Spleen (tissue), 13 donors: ENCODE measurements around the gene OR6F1. TPM values are rescaled to one million over a fixed set of nuclear protein-coding genes. Genes with fewer than 3 reads are reported as not detected.
"Not testable (repeated sequence)": the region's sequence is repeated elsewhere in the genome, so short reads cannot be mapped to it uniquely, and the experiment has no call there.

Source experiments
- DNase-seq: peaks from one replicate; pipeline ENCODE4 v3.0.0-alpha.2; 2020
- H3K27ac ChIP-seq, 8 donors: fragments of 200-600 bp; sonication (generic) in 7 of 8; 1 replicate in 4 of 8; 2 replicates in 4 of 8; pipeline versions ENCODE4 v1.5.0 to v1.8.0; 2016 to 2021; ENCODE audit warnings: inconsistent platforms in 4 of 8, mild to moderate bottlenecking in 4 of 8, moderate library complexity in 1 of 8
- H3K27me3 ChIP-seq, 7 donors: fragments of 200-600 bp; sonication (generic) in 6 of 7; replicated peaks in 1 of 7; 1 replicate in 4 of 7; 2 replicates in 3 of 7; pipeline versions ENCODE4 v1.5.0 to v1.8.0; 2016 to 2021; ENCODE audit warnings: inconsistent platforms in 3 of 7, mild to moderate bottlenecking in 1 of 7
- H3K36me3 ChIP-seq, 6 donors: fragments of 200-600 bp; sonication (generic) in 5 of 6; 1 replicate in 4 of 6; 2 replicates in 2 of 6; pipeline versions ENCODE4 v1.5.0 to v1.8.0; 2016 to 2021; ENCODE audit warnings: inconsistent platforms in 2 of 6
- H3K4me1 ChIP-seq, 6 donors: fragments of 200-600 bp; sonication (generic) in 5 of 6; 1 replicate in 3 of 6; 2 replicates in 3 of 6; pipeline versions ENCODE4 v1.5.0 to v1.8.0; 2016 to 2021; ENCODE audit warnings: inconsistent platforms in 3 of 6
- H3K4me3 ChIP-seq, 8 donors: fragments of 200-600 bp; sonication (generic) in 7 of 8; 1 replicate in 4 of 8; 2 replicates in 4 of 8; pipeline versions ENCODE4 v1.5.0 to v1.8.0; 2016 to 2021; ENCODE audit warnings: inconsistent platforms in 4 of 8, mild to moderate bottlenecking in 4 of 8, moderate library complexity in 2 of 8
- H3K9me3 ChIP-seq, 8 donors: fragments of 200-600 bp; sonication (generic) in 7 of 8; 1 replicate in 4 of 8; 2 replicates in 4 of 8; pipeline versions ENCODE4 v1.5.0 to v1.8.0; 2016 to 2021; ENCODE audit warnings: inconsistent platforms in 4 of 8
- CTCF ChIP-seq, 11 experiments: fragments of 200-600 bp in 7 of 11; fragments of 450-650 bp in 4 of 11; sonication (generic) in 4 of 11; IDR thresholded peaks in 8 of 11; conservative IDR thresholded peaks in 3 of 11; 1 replicate in 7 of 11; 2 replicates in 4 of 11; pipeline versions ENCODE4 v1.4.0 to v1.8.0; 2016 to 2021; ENCODE audit warnings: antibody characterized with exemption in 11 of 11, inconsistent platforms in 4 of 11, mild to moderate bottlenecking in 1 of 11
- POLR2A ChIP-seq, 3 donors: fragments of 450-650 bp; IDR thresholded peaks; one replicate each; pipeline ENCODE4 v1.5.1; 2017; ENCODE audit warnings: antibody characterized with exemption in 3 of 3, mild to moderate bottlenecking in 1 of 3
- POLR2AphosphoS5 ChIP-seq, 3 donors: sonication (generic); formaldehyde crosslinking; IDR thresholded peaks; one replicate each; pipeline ENCODE4 v1.5.1; 2017; ENCODE audit warnings: antibody characterized with exemption in 3 of 3
- WGBS, 5 donors: extraction: QIAGEN DNeasy Blood & Tissue Kit in 3 of 5; methylation state at CpG; one replicate each; pipeline versions ENCODE4 v1.1.5 to v1.1.7; 2013 to 2018; 5-methylcytosine and 5-hydroxymethylcytosine counted together
- intact Hi-C: fragments of 100-400 bp; cut with DNase I; formaldehyde crosslinking; loops from one replicate; pipeline ENCODE4 v1.15.0; 2023; ENCODE audit warnings: low total_unique reads
- long read RNA-seq, 2 donors: transcript quantifications; one replicate each; lab custom pipeline, GENCODE V29; 2026
- polyA plus RNA-seq, 3 donors: library from polyadenylated mRNA; stranded (reverse); fragments of 200-250 nt; gene quantifications; one replicate each; pipeline ENCODE4 v1.2.1, GENCODE V29; 2013
- total RNA-seq, 7 donors: library from RNA; depleted of rRNA in 3 of 7; stranded (reverse); fragments of >200 nt in 3 of 7; fragmentation: NEBNext Ultra II Directional in 4 of 7; extraction: Animal tissue kit (Norgen Biotek cat#: 25700) in 4 of 7; gene quantifications; one replicate each; pipeline versions ENCODE4 v1.1.0 to v1.2.1, GENCODE V29; 2016 to 2021
- donor health status: healthy with polysubstance abuse.
- donor health status: DM: no; HTN: no; CAD: no; lungs with moderate emphysema.
- donor health status: DM: no; HTN: no; CAD: no.
- donor health status: Bipolar disorder and iron deficiency.
- donor health status: healthy.
- donor health status: DM: no; HTN: no; CAD: no.
- donor health status: DM: yes; HTN: yes; CAD: no.

Gene OR6F1
- total RNA-seq, result not detected
- polyA plus RNA-seq, result not detected
- long read RNA-seq, donor 1, result 0 reads
- long read RNA-seq, donor 2, result 0 reads

- 83 to 92% (median 87%) methylated on average over 3 of the region's 3 CpGs for WGBS, 5 donors
- no peaks in the 10 kb centered on the region for H3K4me1 ChIP-seq
- H3K4me3 ChIP-seq, result no peak within 1 kb of the TSS
- no peaks in the 10 kb centered on the region for H3K27me3 ChIP-seq
- H3K36me3 ChIP-seq, result no peaks in the 10 kb centered on the region
- intact Hi-C loops, result no loop called here
- DNase-seq, result no peak
- peaks cover 0 to 17% (median 15%) of the 10 kb centered on the region in 8 donors for H3K9me3 ChIP-seq
- TF ChIP-seq POLR2A (IDR thresholded peaks at IDR 0.05) (no peak), CTCF (IDR thresholded peaks at IDR 0.05 in 8 of 11, conservative IDR thresholded peaks at IDR 0.05 in 3 of 11) (no peak), POLR2AphosphoS5 (IDR thresholded peaks at IDR 0.05) (no peak)
- no peak within 1 kb of the TSS for H3K27ac ChIP-seq
Observed at GRCh38 chr1:247716546-247716945, at the start of gene OR6F1. Gene OR6F1, minus strand, starts transcription at chr1:247716646. Its CDS starts 3,891 bp downstream, at chr1:247712755.

GRCh38 chr1:247760456-247760855 lies 44.0 kb upstream of the OR6F1 start, which contains the start of gene OR1C1:
Gene OR1C1, minus strand, starts transcription at chr1:247760556. Its CDS starts 2,150 bp downstream, at chr1:247758406.
- no peaks in the 10 kb centered on the region for H3K27me3 ChIP-seq
- WGBS, 5 donors, result 92 to 97% (median 93%) methylated on average over 3 of the region's 3 CpGs
- no peaks in the 10 kb centered on the region for H3K4me1 ChIP-seq
- intact Hi-C loops, result no loop called here
- no peak for DNase-seq
- no peak within 1 kb of the TSS for H3K4me3 ChIP-seq
- no peaks in the 10 kb centered on the region for H3K9me3 ChIP-seq
- no peak within 1 kb of the TSS for H3K27ac ChIP-seq
- TF ChIP-seq POLR2AphosphoS5 (IDR thresholded peaks at IDR 0.05) (no peak), CTCF (IDR thresholded peaks at IDR 0.05 in 8 of 11, conservative IDR thresholded peaks at IDR 0.05 in 3 of 11) (no peak), POLR2A (IDR thresholded peaks at IDR 0.05) (no peak)
- no peaks in the 10 kb centered on the region for H3K36me3 ChIP-seq

GRCh38 chr1:247754311-247754710 lies 37.9 kb upstream of the OR6F1 start:
- H3K9me3 ChIP-seq, result peaks cover 0 to 35% (median 28%) of the 10 kb centered on the region in 8 donors
- 92 to 98% (median 94%) methylated on average over 1 of the region's 1 CpG for WGBS, 5 donors
- H3K4me3 ChIP-seq, H3K27me3 ChIP-seq, H3K36me3 ChIP-seq, H3K4me1 ChIP-seq, DNase-seq, H3K27ac ChIP-seq, intact Hi-C loops: not testable (repeated sequence)

GRCh38 chr1:247749870-247750269 lies 33.4 kb upstream of the OR6F1 start:
- TF ChIP-seq POLR2AphosphoS5 (IDR thresholded peaks at IDR 0.05) (no peak), CTCF (IDR thresholded peaks at IDR 0.05 in 8 of 11, conservative IDR thresholded peaks at IDR 0.05 in 3 of 11) (no peak), POLR2A (IDR thresholded peaks at IDR 0.05) (no peak)
- no peak overlapping the region for H3K4me3 ChIP-seq
- no peak for DNase-seq
- H3K9me3 ChIP-seq, result peaks cover 0 to 41% (median 33%) of the 10 kb centered on the region in 8 donors
- no peaks in the 10 kb centered on the region for H3K4me1 ChIP-seq
- intact Hi-C loops, result no loop called here
- 87 to 95% (median 92%) methylated on average over 1 of the region's 1 CpG; no CpG with 5 or more reads in 1 of the 5 donors for WGBS, 5 donors
- no peaks in the 10 kb centered on the region for H3K27me3 ChIP-seq
- no peaks in the 10 kb centered on the region for H3K36me3 ChIP-seq
- no peak overlapping the region for H3K27ac ChIP-seq

- TF ChIP-seq POLR2AphosphoS5 (IDR thresholded peaks at IDR 0.05) (no peak), POLR2A (IDR thresholded peaks at IDR 0.05) (no peak), CTCF (IDR thresholded peaks at IDR 0.05 in 8 of 11, conservative IDR thresholded peaks at IDR 0.05 in 3 of 11) (no peak)
- H3K4me3 ChIP-seq, result no peak within 1 kb of the TSS
- intact Hi-C loops, result no loop called here
- DNase-seq, result no peak
- peaks cover 0 to 41% (median 33%) of the 10 kb centered on the region in 8 donors for H3K9me3 ChIP-seq
- no peaks in the 10 kb centered on the region for H3K36me3 ChIP-seq
- H3K27ac ChIP-seq, result no peak within 1 kb of the TSS
- H3K27me3 ChIP-seq, result peaks cover 0 to 3% (median 0%) of the 10 kb centered on the region in 7 donors
- WGBS, 5 donors, result 88 to 98% (median 96%) methylated on average over 2 of the region's 2 CpGs
- no peaks in the 10 kb centered on the region for H3K4me1 ChIP-seq
Observed at GRCh38 chr1:247748041-247748440, 31.6 kb upstream of the OR6F1 start, which contains the start of gene OR14A2. Gene OR14A2, minus strand, starts transcription at chr1:247748141.
